Forelimb muscle (tissue), 1 donor: ENCODE measurements around the gene RABGAP1L. TPM values are rescaled to one million over a fixed set of nuclear protein-coding genes. Genes with fewer than 3 reads are reported as not detected.
A peak's percentile ranks its signal among the peaks of the same experiment; 100 is the strongest.
"Not testable (repeated sequence)": the region's sequence is repeated elsewhere in the genome, so short reads cannot be mapped to it uniquely, and the experiment has no call there.

ENCODE experiments used
- DNase-seq: peaks from one replicate; pipeline ENCODE4 v3.0.0-alpha.2; 2013; ENCODE audit warnings: low read depth
- polyA plus RNA-seq: library from polyadenylated mRNA; unstranded; fragments of 120-200 nt; gene quantifications from one replicate; pipeline ENCODE4 v1.2.1, GENCODE V29; 2013; ENCODE audit not compliant: insufficient read length

RABGAP1L gene
- polyA plus RNA-seq, 1 donor: 10.3 TPM

DNA sequence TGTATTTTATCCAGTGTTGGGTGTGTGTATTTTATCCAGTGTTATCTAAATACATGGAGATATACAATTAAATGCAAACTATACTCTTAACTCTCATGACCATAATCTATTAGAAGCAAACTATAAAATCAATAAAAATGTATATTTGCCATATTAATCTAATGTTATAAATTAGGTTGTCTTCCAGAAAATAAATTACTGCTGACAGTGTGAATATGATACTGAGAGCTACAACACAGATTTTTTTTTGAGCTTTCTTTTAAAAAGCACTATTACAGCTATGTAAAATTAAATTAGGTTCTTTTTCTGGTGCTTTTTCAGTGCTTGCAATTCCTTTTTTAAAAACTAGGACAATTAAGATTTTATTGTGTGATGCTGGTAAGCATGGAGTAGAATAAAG is 269.4 kb downstream of the RABGAP1L start:
- no peak for DNase-seq

- no peak for DNase-seq
Measured at GRCh38 chr1:174433451-174433850, 274.1 kb downstream of the RABGAP1L start.

DNA sequence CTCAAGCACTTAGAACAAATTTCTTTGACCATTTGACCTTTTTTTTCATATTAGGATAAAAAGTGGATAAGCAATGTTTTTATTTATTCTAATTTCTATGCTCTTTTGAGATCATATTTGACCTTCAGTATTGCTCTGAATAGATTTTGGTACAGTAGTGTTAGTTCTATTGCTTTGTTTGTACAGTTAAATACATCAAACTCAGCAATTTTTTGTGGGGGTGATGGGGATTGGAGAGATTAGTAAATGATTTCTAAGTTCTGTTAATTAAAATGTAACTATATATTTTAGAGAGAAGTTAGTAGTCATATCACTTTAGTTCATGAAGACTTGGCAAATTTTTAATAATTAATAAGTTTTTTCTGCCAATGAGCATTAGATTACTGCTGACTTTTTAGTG is 286.0 kb downstream of the RABGAP1L start:
- no peak for DNase-seq

GRCh38 chr1:174445817-174446216 is 286.5 kb downstream of the RABGAP1L start:
- DNase-seq: no peak

DNA sequence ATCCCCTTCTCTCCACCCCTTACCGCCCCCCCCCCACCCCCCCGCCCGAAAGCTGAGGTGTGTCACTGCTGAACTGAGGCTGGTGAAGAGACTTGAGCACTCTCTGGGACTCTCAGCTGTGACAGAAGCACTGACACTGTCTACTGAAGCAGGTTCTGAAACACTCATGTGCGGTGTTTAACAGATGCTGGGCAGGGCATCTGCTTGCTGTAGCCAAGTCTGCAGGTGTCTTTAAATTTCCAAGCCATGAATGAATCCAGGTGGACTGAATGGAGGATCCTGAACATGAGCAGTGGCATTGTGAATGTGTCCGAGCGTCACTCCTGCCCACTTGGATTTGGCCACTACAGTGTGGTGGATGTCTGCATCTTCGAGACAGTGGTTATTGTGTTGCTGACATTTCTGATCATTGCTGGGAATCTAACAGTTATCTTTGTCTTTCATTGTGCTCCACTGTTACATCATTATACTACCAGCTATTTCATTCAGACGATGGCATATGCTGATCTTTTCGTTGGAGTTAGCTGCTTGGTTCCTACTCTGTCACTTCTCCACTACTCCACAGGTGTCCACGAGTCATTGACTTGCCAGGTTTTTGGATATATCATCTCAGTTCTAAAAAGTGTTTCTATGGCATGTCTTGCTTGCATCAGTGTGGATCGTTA is 288.7 kb downstream of the RABGAP1L start, which contains the start of gene GPR52:
Gene GPR52 (plus strand): TSS at position 99 of the 665 bp plus-strand sequence. CDS start 148 bp downstream, at position 247.
- no peak for DNase-seq

DNA sequence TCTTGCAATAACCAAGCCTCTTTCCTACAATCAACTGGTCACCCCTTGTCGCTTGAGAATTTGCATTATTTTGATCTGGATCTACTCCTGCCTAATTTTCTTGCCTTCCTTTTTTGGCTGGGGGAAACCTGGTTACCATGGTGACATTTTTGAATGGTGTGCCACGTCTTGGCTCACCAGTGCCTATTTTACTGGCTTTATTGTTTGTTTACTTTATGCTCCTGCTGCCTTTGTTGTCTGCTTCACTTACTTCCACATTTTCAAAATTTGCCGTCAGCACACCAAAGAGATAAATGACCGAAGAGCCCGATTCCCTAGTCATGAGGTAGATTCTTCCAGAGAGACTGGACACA is 289.2 kb downstream of the RABGAP1L start:
- DNase-seq: no peak

GRCh38 chr1:174448974-174449373 is 289.7 kb downstream of the RABGAP1L start:
- DNase-seq: no peak

GRCh38 chr1:174451408-174451807 is 292.1 kb downstream of the RABGAP1L start:
- no peak for DNase-seq

GRCh38 chr1:174465855-174466254 is 306.5 kb downstream of the RABGAP1L start:
- no peak for DNase-seq

- no peak for DNase-seq
Measured at GRCh38 chr1:174466607-174467006, 307.3 kb downstream of the RABGAP1L start.

GRCh38 chr1:174469052-174469451 is 309.7 kb downstream of the RABGAP1L start:
- DNase-seq: no peak

DNA sequence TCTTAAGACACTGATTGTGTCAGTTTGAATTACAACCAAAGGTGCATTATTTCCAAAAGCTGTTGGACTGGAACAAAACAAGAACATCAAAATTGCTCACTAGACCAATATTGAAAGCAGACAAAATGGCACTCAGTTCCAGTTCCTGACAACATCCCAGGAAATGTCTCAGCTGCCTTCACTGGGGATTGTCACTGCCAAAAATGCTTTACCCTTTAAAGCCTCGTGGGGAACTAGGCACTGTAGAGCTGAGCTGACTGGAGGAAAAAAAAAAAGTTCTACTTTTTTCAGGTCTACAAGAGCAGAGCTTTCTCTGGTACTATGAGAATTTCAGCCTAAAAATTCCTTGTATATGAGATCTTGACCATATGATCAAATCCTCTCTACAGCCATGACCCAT is 310.4 kb downstream of the RABGAP1L start:
- no peak for DNase-seq

- DNase-seq: no peak
Measured at GRCh38 chr1:174479281-174479680, 320.0 kb downstream of the RABGAP1L start.

DNA sequence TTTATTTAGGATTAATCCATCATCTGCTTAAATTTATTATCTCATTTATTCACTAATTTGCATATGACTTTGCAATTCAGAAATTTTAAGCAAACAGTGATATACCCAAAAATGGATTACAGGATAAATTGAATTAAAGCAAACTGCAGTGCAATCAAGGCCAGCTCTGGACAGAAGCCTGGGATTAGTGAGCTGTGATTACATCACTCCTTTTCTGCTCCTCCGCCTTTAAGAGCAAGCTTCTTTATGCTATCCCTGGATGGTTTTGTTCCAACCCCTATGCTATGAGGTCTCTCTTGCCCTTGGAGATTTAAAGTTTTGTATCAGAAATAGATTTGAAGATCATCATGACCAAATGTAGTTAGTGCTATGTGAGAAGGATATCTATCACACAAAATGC is 321.0 kb downstream of the RABGAP1L start:
- DNase-seq: peak; percentile 16

DNA sequence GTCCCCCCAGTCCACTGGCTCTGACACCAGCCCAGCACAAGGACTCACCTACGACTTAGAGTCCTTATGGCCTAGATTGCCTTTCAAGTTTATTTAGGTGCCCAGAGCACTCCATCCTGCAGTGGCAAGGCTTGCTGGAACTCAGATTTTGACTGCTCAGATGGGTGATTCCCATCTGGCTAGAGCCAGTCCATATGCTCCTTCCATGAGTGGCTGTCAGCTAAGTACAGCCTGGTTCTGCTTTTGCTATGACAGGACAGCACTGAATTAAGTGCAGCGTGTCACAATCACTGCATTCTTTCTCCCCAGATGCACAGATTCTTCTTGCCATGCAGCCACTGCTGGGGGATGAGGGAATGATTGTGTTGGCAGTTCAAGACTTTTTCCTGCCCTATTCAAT is 332.3 kb downstream of the RABGAP1L start:
- DNase-seq: no peak

GRCh38 chr1:174497478-174497877 is 338.2 kb downstream of the RABGAP1L start:
- DNase-seq: no peak

GRCh38 chr1:174516755-174517154 is 357.4 kb downstream of the RABGAP1L start:
- not testable (repeated sequence) for DNase-seq

DNA sequence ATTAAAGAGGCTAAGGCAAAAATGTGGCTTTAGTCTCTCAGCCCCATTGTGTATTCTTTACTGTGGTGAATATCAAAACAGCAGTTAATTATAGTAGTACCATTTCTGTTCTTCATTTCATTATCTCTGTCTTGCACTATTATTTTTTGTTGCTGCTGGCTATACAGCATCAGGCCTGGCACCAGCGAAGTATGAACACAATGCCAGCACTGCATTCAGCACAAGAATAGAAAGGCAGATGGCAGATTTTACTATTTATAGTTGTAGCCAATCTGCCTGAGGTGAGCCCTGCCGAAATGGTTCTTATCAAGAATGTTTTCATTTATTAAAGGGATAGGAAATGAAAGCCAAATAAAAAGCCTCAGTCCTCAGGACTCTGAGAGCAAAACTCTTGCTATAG is 360.5 kb downstream of the RABGAP1L start:
- DNase-seq: no peak

DNA sequence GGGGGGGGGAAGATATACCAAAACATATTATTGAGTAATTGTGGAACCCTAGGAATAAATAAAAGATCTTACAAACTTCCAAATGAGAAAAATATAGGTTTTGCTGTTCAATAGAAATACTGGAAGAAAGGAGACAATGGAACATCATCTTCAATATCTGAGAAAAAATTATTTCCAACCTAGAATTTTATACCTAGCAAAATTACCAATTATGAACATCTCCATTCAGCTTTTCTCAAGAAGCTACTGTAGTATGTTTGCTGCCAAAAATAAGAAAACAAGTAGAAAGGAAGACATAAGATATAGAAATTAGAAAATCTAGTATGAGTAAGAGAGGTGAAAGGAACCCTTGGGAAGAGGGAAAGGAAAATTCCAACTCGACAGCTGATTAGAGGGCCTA is 372.4 kb downstream of the RABGAP1L start:
- DNase-seq: no peak

GRCh38 chr1:174534789-174535188 is 375.5 kb downstream of the RABGAP1L start:
- no peak for DNase-seq

DNA sequence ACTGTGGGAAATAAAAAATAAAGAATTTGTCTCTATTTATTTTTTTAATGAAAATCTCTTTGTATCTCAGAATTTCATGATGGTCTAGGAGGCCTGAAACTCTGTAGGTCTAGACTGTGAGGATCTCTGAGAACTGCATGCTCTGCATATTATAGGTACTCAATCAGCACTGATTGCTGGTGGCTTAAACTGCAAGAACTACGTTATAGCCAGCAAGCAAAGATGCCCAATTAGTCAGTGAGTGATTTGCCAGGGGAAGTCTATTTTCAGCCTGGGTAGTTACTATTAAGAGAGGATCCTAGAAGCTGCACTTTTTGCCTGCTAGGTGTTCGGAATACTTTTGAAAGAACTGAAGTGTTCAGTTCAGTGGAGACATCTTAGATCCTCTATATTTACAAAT is 375.9 kb downstream of the RABGAP1L start:
- no peak for DNase-seq

GRCh38 chr1:174543421-174543820 is 384.1 kb downstream of the RABGAP1L start:
- not testable (repeated sequence) for DNase-seq

GRCh38 chr1:174550296-174550695 is 391.0 kb downstream of the RABGAP1L start:
- no peak for DNase-seq

GRCh38 chr1:174556392-174556791 is 397.1 kb downstream of the RABGAP1L start:
- DNase-seq: no peak
